Activated CD4-positive, alpha-beta T cell treated with anti-CD3 and anti-CD28 coated beads, Interleukin-2, amount 10 ng/mL, durations not matched to agents 7 days and 5 days (primary cell): ENCODE results near the gene RPRD1B. TPM values are rescaled to one million over a fixed set of nuclear protein-coding genes. Genes with fewer than 3 reads are reported as not detected.
A peak's percentile ranks its signal among the peaks of the same experiment; 100 is the strongest.
"Not testable (repeated sequence)": the region's sequence is repeated elsewhere in the genome, so short reads cannot be mapped to it uniquely, and the experiment has no call there.

Experiments used
- CTCF ChIA-PET: fragments of 350-600 bp; sonication (Branson Sonifier 250); formaldehyde crosslinking; loops from one replicate; lab custom pipeline; 2021; ENCODE audit warnings: antibody characterized with exemption; lab: Charles Lee
- POLR2A ChIA-PET: fragments of 350-600 bp; sonication (Branson Sonifier 250); formaldehyde crosslinking; loops from one replicate; lab custom pipeline; 2021; ENCODE audit warnings: antibody characterized with exemption; lab: Charles Lee
- DNase-seq: peaks from one replicate; pipeline ENCODE4 v3.0.0-alpha.2; 2020
- H3K27ac Mint-ChIP-seq: one replicate; pipeline ENCODE4 v1.8.0; 2021; ENCODE audit warnings: mild to moderate bottlenecking, moderate library complexity, mixed read lengths
- H3K27me3 Mint-ChIP-seq: one replicate; pipeline ENCODE4 v1.8.0; 2021; ENCODE audit warnings: mixed read lengths
- H3K36me3 Mint-ChIP-seq: one replicate; pipeline ENCODE4 v1.8.0; 2021; ENCODE audit warnings: low read depth, mixed read lengths
- H3K4me1 Mint-ChIP-seq: one replicate; pipeline ENCODE4 v1.8.0; 2021; ENCODE audit warnings: mixed read lengths
- H3K4me3 Mint-ChIP-seq: one replicate; pipeline ENCODE4 v1.8.0; 2021; ENCODE audit warnings: mild to moderate bottlenecking, moderate library complexity, mixed read lengths
- H3K9me3 Mint-ChIP-seq: one replicate; pipeline ENCODE4 v1.8.0; 2021; ENCODE audit warnings: mixed read lengths
- total RNA-seq, 2 experiments: library from RNA; stranded (reverse); gene quantifications; one replicate each; pipeline ENCODE4 v1.2.3, GENCODE V29; 2021

Gene RPRD1B
- total RNA-seq, 2 experiments from 2014 or later, result 35.9 to 37.0 TPM

- no peak overlapping the region for H3K4me3 Mint-ChIP-seq
These were observed 27.6 kb upstream of the RPRD1B start for GRCh38 chr20:38005903-38006302.

GRCh38 chr20:38007526-38007925 lies 26.0 kb upstream of the RPRD1B start:
- Mint-ChIP-seq H3K27ac (no peak overlapping the region), H3K4me1 (peaks cover 9% of the 10 kb centered on the region), H3K36me3 (peaks cover 32% of the 10 kb centered on the region), H3K4me3 (no peak overlapping the region), H3K27me3 (no peaks in the 10 kb centered on the region), H3K9me3 (no peaks in the 10 kb centered on the region)
- no peak for DNase-seq
- CTCF ChIA-PET, result interaction anchor here (1.5 kb wide), 1 partner anchor 12 kb away, joined by 4 read pairs; no protein-coding TSS in a partner anchor
- POLR2A ChIA-PET, result no interaction called here

More at GRCh38 chr20:38005903-38006302, 27.6 kb upstream of the RPRD1B start:
- H3K27me3 Mint-ChIP-seq, result no peaks in the 10 kb centered on the region
- H3K36me3 Mint-ChIP-seq, result peaks cover 28% of the 10 kb centered on the region
- ChIA-PET CTCF (interaction anchor here (1.0 kb wide), 1 partner anchor 9 kb away, joined by 4 read pairs; no protein-coding TSS in a partner anchor), POLR2A (interaction anchor here (0.6 kb wide), 1 partner anchor 70 kb away, joined by 3 read pairs; no protein-coding TSS in a partner anchor)
- no peak overlapping the region for H3K27ac Mint-ChIP-seq
- no peak for DNase-seq
- peaks cover 20% of the 10 kb centered on the region for H3K4me1 Mint-ChIP-seq
- H3K9me3 Mint-ChIP-seq, result no peaks in the 10 kb centered on the region

- Mint-ChIP-seq H3K4me3 (no peak overlapping the region), H3K27ac (no peak overlapping the region), H3K27me3 (no peaks in the 10 kb centered on the region), H3K4me1 (peaks cover 9% of the 10 kb centered on the region), H3K9me3 (no peaks in the 10 kb centered on the region), H3K36me3 (peaks cover 38% of the 10 kb centered on the region)
- ChIA-PET POLR2A (interaction anchor here (0.6 kb wide), 1 partner anchor 12 kb away, joined by 3 read pairs; no protein-coding TSS in a partner anchor), CTCF (interaction anchor here (1.3 to 1.5 kb wide), 2 partner anchors 13 to 30 kb away, joined by 3 to 4 read pairs; no protein-coding TSS in a partner anchor)
- DNase-seq, result no peak
These were observed 25.2 kb upstream of the RPRD1B start for GRCh38 chr20:38008233-38008944.

GRCh38 chr20:38009416-38009815 lies 24.1 kb upstream of the RPRD1B start:
- H3K27ac Mint-ChIP-seq, DNase-seq, H3K4me1 Mint-ChIP-seq, H3K9me3 Mint-ChIP-seq, POLR2A ChIA-PET, H3K27me3 Mint-ChIP-seq, H3K4me3 Mint-ChIP-seq: not testable (repeated sequence)
- peaks cover 45% of the 10 kb centered on the region for H3K36me3 Mint-ChIP-seq
- CTCF ChIA-PET, result interaction anchor here (1.3 kb wide), 1 partner anchor 29 kb away, joined by 3 read pairs; no protein-coding TSS in a partner anchor

GRCh38 chr20:38011696-38012095 lies 21.9 kb upstream of the RPRD1B start:
- Mint-ChIP-seq H3K9me3 (no peaks in the 10 kb centered on the region), H3K27ac (no peak overlapping the region), H3K27me3 (no peaks in the 10 kb centered on the region), H3K4me1 (peaks cover 4% of the 10 kb centered on the region), H3K36me3 (peaks cover 57% of the 10 kb centered on the region), H3K4me3 (no peak overlapping the region)
- CTCF ChIA-PET, result no interaction called here
- POLR2A ChIA-PET, result no interaction called here
- DNase-seq, result no peak

- no peak overlapping the region for H3K27ac Mint-ChIP-seq
- no peaks in the 10 kb centered on the region for H3K27me3 Mint-ChIP-seq
- H3K4me3 Mint-ChIP-seq, result no peak overlapping the region
- peaks cover 3% of the 10 kb centered on the region for H3K9me3 Mint-ChIP-seq
- CTCF ChIA-PET, result no interaction called here
- peaks cover 3% of the 10 kb centered on the region for H3K4me1 Mint-ChIP-seq
- DNase-seq, result no peak
- peaks cover 63% of the 10 kb centered on the region for H3K36me3 Mint-ChIP-seq
- POLR2A ChIA-PET, result no interaction called here
These were observed 21.2 kb upstream of the RPRD1B start for GRCh38 chr20:38012332-38012731.

GRCh38 chr20:38013887-38014286 lies 19.7 kb upstream of the RPRD1B start:
- DNase-seq, result no peak
- peaks cover 72% of the 10 kb centered on the region for H3K36me3 Mint-ChIP-seq
- no peaks in the 10 kb centered on the region for H3K27me3 Mint-ChIP-seq
- POLR2A ChIA-PET, result no interaction called here
- H3K9me3 Mint-ChIP-seq, result peaks cover 13% of the 10 kb centered on the region
- no peaks in the 10 kb centered on the region for H3K4me1 Mint-ChIP-seq
- CTCF ChIA-PET, result no interaction called here
- H3K27ac Mint-ChIP-seq, result peak overlapping the region; percentile 46
- H3K4me3 Mint-ChIP-seq, result no peak overlapping the region

GRCh38 chr20:38017959-38018358 lies 15.6 kb upstream of the RPRD1B start:
- Mint-ChIP-seq H3K27ac (no peak overlapping the region), H3K9me3 (peaks cover 17% of the 10 kb centered on the region), H3K4me3 (no peak overlapping the region), H3K27me3 (no peaks in the 10 kb centered on the region), H3K4me1 (peaks cover 2% of the 10 kb centered on the region), H3K36me3 (peaks cover 60% of the 10 kb centered on the region)
- DNase-seq, result no peak
- ChIA-PET CTCF (interaction anchor here (0.7 kb wide), 1 partner anchor 54 kb away, joined by 4 read pairs; no protein-coding TSS in a partner anchor), POLR2A (no interaction called here)

- Mint-ChIP-seq H3K27me3 (no peaks in the 10 kb centered on the region), H3K27ac (no peak overlapping the region), H3K36me3 (peaks cover 56% of the 10 kb centered on the region), H3K9me3 (peaks cover 17% of the 10 kb centered on the region), H3K4me3 (no peak overlapping the region), H3K4me1 (peaks cover 2% of the 10 kb centered on the region)
- CTCF ChIA-PET, result interaction anchor here (0.7 kb wide), 1 partner anchor 54 kb away, joined by 4 read pairs; no protein-coding TSS in a partner anchor
- DNase-seq, result no peak
- POLR2A ChIA-PET, result no interaction called here
These were observed 15.2 kb upstream of the RPRD1B start for GRCh38 chr20:38018385-38018784.

- Mint-ChIP-seq H3K27ac (no peak overlapping the region), H3K4me1 (peaks cover 11% of the 10 kb centered on the region), H3K27me3 (no peaks in the 10 kb centered on the region), H3K36me3 (peaks cover 42% of the 10 kb centered on the region), H3K4me3 (no peak overlapping the region), H3K9me3 (peaks cover 17% of the 10 kb centered on the region)
- no peak for DNase-seq
- POLR2A ChIA-PET, result interaction anchor here (0.6 kb wide), 1 partner anchor 13 kb away, joined by 3 read pairs; no protein-coding TSS in a partner anchor
- CTCF ChIA-PET, result interaction anchor here (1.5 kb wide), 1 partner anchor 13 kb away, joined by 4 read pairs; no protein-coding TSS in a partner anchor
These were observed 12.3 kb upstream of the RPRD1B start for GRCh38 chr20:38021087-38021772.

- Mint-ChIP-seq H3K27me3 (no peaks in the 10 kb centered on the region), H3K4me3 (no peak overlapping the region), H3K4me1 (peaks cover 23% of the 10 kb centered on the region), H3K36me3 (peaks cover 31% of the 10 kb centered on the region), H3K27ac (no peak overlapping the region), H3K9me3 (peaks cover 7% of the 10 kb centered on the region)
- CTCF ChIA-PET, result interaction anchor here (1.7 kb wide), 1 partner anchor 10 kb away, joined by 6 read pairs; the partner anchor contains the start of genes RPRD1B and TTI1
- POLR2A ChIA-PET, result no interaction called here
- no peak for DNase-seq
These were observed 10.2 kb upstream of the RPRD1B start for GRCh38 chr20:38023181-38024001.

- Mint-ChIP-seq H3K27me3 (no peaks in the 10 kb centered on the region), H3K27ac (no peak overlapping the region), H3K9me3 (peaks cover 3% of the 10 kb centered on the region), H3K4me3 (no peak overlapping the region), H3K4me1 (peaks cover 34% of the 10 kb centered on the region), H3K36me3 (peaks cover 27% of the 10 kb centered on the region)
- ChIA-PET POLR2A (no interaction called here), CTCF (interaction anchor here (1.7 kb wide), 1 partner anchor 9 kb away, joined by 6 read pairs; the partner anchor contains the start of genes RPRD1B and TTI1)
- no peak for DNase-seq
These were observed 9.1 kb upstream of the RPRD1B start for GRCh38 chr20:38024496-38024895.
